NCI-H1694 (cell line): Measurements from ENCODE around the gene PFDN6.
"Not testable (repeated sequence)": the region's sequence is repeated elsewhere in the genome, so short reads cannot be mapped to it uniquely, and the experiment has no call there.

Experiments used
- DNase-seq: peaks from one replicate; lab custom pipeline; 2025; lab: John Stamatoyannopoulos, UW

PFDN6 gene

DNA sequence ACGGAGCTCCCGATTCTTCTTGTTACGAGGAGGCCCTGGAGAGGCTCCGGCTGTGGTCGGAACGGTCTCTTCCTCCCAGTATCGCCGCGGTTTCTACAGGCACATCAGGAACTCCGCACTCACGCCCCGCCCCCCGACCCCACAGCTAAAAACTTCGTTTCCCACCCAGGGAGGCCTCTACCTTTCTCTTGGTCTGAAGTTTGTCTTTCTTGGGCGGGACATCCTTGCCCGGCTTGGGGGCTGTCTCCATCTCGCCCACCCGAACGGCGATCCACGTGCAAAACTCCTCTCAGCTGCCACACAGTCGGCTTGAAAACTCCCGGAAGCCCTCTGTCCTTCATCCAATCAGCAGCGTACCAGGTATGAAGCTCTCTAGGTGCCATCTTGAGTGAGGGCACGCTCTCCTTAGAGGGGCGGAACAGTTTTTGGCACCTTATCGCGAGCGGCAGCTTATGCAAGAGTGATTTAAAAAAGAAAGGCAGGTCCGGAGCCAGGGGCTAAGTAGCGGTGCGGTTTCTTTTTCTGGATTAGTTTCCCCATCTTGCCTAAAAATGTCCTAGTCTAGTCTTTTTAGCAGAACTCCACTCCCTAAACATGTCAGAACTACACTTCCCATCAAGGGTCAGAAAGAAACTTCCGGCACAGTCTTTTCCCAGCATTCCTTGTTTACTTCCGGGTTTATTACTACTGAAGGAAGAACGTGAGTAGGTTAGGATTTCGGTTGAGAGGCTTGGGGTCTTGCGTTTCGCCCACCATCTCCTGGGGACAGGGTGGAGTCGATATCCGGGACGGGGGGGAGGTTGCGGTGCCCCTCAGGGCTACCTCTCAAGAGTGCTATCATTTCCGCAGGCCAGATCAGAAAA is at the start of gene PFDN6, which contains the start of gene WDR46:
Gene PFDN6 (plus strand): TSS at position 681 of the 863 bp plus-strand sequence. CDS start 256 bp downstream, outside the sequence.
Gene WDR46 (minus strand): TSS at position 319 of the 863 bp plus-strand sequence. CDS start 69 bp downstream, at position 250.
- DNase-seq = peak; percentile 73

DNA sequence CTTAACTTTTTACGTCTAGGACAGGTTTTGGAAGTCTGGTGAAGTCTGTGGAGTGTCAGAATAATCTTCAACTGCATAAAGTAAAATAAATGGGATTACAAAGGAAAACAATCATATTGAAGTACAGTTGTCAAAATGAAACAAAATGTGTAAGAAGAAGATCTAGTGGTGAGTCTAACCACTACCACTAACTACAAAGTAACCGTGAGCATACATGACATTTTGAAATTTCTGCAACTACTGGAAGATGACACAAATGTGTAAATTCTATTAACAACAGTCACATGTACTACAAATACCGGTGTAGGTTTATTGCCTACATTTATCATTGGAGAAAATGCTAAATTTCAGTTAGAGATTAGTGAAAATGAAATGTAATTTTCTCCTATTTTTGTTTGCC is 47.4 kb upstream of the PFDN6 start:
- no peak for DNase-seq

DNA sequence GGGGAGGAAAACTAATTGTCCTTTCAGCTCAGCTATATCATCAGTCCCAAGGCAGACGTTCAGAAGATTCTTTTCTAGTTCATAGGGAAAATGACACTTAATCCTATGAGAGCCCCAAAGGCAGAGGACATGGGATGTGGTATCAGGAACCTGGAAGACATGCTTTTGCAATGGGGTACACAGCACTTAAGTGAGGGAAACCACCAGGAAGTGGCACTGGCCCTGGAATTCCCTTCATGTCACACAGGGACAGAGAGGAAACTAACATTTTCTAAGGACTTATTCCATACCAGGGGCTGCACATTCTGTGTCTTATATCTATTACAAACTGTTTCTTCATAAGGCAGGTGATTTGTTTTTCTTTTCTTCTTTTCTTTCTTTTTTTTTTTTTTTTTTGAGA is 45.9 kb upstream of the PFDN6 start:
- no peak for DNase-seq

DNA sequence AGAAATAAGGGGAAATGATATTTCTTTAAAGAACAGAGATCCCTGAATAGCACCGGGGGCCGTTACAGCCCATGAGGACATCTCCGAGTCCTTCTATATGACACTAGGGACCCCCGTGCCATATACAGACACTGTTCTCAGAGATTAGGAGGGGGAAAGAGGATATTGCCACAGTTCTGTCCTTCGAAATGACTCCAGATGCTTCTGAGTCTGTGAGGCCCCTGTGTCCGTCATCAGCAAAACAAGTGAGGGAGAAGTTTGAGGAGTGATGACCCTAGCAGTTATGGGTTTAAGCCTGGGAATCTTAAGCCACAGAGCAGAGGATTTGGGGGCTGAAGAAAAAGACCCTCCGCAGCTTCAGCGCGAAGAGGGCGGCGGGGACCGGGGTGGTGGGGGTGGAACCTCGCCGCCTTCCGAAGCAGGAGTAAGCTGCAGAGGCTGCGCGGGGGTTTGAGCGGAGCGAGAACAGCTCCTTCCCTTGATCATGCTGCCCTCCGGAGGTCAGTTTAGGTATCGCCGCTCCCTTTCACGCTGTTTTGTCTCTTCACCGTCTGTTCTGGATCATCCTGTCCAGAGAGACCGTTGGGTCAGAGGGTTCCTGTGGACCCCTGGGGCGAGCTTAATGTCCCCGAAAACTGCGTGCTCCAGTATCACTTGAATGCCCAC is 41.3 kb upstream of the PFDN6 start:
- peak; percentile 89 for DNase-seq

DNA sequence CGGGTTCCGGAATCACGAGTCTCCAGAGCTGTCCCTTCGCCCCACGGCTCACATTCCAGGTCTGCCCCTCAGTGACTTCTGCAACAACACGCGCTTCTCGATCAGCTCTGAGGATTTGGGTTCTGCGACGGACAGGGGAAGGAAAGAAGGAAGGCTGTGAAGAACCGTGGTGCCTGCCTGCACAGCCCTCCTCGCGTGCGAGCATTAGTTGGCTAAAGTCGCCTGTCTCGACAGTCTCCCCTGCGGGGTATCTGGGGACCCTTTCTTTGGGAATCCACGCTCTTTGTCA is 40.8 kb upstream of the PFDN6 start:
- DNase-seq = peak; percentile 35

DNA sequence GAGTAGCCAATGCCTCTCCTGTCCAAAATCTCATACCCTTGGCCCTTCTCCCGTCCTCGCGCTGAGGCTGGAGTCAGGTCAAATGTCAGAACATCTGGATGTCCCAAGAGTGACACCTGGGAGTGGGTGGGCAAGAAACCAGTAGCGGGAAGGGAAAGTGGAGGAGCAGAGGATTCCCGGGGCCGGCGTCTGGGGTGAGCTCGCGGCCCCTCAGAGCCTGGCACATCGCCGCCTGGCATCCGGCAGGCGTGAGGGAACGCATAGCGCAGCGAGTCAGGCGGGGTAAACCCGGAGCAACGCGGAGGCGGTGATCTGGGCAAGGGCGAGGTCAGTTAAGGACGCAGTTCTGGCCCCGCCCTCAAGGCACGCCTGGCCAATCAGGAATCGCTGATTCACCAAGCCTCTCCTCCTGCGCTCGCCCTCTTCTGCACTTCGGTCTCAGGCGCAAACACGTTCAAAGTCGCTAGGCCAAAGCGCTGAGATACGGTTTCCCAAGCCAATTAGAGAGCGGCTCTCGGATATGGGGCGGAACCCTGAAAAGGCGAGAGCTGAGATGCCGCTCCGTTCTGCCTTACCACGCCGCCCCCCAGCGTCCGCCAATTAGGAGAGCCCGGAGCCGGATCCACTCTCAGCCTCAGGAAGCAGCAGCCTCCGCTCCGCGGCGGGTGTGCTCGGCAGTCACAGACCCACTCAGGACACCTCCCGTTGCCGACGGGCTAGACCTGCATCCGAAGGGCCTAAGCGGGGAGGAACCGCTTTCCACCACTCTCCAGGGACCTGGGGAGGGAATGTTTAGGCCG is 40.3 kb upstream of the PFDN6 start:
- DNase-seq = peak; percentile 97

DNA sequence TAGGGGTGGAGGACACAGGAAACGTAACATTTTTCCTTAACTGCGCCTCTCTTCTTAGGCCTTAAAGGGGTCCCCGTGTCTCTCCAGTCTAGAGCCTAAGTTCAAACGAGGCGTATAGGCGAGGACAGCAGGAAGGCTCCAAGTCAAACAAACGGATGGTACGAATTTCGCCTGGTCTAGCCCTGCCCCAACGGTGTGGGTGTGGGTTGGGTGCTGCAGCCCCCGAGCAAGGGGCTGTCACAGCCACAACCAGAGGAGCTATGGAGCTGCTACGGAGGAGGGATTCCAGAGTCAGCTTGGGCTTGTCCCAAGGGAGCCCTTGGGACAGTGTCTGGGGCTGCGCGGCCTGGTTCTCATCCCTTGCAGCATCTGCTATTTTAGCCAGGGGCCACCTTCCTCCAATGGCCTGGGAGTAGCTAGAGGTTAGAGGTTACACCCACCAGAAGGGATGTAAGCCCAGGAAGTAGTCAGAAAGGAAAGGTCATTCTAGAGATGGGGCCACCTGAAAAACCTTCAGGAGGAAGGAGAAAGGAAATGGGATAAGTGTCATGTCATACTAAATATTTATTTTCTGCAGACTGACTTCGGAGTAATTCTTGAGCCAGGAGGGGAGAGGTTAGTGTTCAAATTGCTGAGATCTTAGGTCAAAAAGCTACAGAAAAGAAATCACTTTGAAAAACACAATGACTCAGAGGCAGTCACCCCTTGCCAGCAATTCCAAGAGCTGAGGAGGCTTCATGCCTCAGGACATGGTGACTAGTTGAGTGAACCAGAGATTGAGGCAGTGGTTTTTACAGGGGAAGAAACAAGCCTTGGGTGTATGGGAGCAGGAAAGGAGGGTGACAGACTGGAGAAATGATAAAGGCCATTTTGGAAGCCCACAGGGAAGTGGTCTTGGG is 39.4 kb upstream of the PFDN6 start:
- no peak for DNase-seq

DNA sequence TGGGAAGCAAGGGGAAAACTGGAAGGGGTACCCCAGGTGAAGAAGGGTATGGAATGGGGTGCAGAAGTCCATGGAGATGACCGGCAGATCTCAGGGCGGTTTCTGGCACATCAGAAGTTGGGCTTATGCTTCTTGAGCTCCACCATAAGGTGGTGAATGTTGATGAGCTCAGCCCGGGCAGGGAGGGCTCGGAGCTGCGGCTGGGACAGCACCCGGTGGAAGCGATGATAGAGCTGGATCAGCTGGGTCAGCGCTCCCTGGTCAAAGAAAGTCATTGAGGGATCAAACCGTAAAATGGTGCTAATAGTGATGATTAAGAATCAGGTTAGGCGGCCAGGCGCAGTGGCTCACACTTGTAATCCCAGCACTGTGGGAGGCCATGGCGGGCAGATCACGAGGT is 38.7 kb upstream of the PFDN6 start:
- DNase-seq = no peak

DNA sequence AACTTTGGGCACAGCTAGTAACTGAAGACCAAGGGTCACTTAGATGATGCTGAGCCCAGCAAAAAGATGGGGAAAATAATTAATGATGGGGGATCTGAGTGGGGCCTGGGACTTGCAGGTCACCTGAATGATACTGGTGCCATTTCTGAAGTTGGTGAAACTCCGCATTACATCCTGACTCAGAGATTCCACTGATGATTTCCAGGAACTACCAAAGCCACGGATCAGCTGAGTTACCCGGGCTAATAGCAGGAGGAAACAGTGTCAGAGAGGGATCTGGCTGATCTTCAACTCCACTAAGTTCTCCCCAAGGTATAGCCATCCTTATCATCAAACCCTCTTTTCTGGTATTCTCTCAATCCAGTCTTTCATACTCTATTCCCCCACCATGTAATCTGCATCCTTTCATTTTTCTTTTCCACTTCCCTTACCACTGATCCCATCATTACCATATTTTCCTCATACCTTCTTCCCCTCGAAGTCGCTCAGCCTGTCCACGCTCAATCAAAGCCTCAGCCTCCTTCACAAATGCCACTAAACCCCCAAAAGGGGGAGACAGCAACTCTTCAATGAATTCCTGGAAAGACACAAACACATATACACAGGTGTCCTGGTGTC is 37.9 kb upstream of the PFDN6 start:
- DNase-seq = no peak

DNA sequence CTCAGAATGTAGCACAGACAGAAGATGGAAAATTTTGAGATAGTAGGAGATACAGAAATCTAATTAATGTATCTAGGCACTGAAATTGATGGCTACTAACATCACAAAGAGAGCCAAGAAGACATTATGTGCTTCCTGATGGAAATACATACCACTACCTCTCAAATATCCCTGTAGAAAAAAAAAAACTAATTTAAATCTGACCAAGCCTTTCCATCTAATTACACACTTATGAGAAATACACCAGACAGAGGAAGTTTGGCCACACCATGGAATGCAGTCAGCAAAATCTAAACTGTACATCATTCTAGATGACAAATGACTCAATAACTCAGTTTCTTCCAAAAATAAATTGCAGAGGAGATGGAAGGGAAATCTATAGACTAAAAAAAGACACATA is 36.6 kb upstream of the PFDN6 start:
- DNase-seq = no peak

DNA sequence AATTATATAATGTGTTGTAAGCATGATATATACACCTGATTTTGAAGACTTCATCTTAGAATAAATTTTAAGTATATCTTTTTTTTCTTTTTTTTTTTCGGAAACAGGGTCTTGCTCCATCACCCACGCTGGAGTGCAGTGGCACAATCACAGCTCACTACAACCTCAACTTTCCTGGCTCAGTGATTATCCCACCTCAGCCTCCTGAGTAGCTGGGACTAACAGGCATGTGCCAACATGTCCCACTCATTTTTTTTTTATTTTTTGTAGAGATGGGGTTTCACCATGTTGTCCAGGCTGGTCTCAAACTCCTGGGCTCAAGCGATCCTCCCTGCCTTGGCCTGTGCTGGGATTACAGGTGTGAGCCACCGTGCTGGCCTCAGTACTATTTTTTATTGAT is 34.8 kb upstream of the PFDN6 start:
- no peak for DNase-seq

DNA sequence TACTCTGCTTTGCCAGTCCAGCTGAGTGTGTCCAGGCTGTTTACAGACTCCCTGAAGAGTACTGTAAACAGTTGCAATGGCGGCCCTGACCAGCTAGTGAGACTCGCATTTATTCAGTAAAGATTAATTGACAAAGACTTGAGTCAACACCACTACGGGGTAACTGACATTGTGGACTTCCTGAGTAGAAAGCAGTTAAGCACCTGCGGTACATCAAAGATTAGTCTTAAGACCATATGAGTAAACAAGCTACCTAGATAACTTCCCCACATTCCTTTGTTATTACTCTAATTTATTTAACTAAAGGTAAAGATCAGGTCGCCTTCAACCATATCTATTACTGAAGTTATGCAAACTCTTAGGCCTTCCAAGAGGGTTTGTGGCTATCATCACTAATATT is 30.4 kb upstream of the PFDN6 start:
- DNase-seq = no peak

DNA sequence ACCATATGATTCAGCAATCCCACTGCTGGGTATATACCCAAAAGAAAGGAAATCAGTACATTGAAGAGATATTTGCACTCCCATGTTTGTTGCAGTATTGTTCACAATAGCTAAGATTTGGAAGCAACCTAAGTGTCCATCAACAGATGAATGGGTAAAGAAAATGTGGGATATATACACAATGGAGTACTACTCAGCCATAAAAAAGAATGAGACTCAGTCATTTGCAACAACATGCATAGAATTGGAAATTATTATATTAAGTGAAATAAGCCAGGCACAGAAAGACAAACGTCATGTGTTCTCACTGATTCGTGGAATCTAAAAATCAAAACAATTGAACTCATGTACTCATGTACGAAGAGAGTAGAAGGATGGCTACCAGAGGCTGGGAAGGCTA is 26.9 kb upstream of the PFDN6 start:
- DNase-seq = not testable (repeated sequence)

DNA sequence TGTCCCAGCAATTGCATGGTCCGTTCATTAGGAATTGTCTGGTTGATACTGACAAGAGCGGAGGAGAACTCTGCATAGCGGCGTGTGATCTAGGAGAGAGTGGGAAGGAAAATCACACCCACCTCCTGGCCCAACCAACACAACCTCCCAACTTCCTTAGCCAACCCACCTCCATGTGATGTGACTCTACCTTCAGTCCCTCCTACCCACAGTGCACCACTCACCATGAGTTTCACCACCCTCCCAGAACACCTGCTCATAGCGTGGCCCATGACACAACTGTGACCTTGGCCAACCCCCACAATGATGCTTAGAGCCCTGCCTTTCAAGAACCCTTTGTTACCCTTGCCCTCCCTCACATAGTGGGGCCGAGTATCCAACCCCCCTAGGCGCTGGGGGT is 25.4 kb upstream of the PFDN6 start:
- no peak for DNase-seq

DNA sequence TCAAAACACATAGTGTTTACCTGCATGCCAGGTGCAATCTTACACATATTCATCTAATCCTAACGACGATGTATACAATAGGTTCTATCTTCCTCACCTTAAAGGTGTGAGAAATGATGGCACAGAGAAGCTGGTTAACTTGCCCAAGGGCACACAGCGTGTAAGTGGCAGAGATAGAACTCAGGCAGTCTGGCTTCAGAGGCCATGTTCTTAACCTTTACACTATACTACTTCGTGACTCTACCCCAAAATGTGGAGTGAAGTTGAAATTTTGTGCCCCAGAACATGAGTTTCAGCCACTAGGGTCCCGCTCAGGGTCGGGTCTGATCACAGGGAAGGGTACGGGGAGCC is 18.3 kb upstream of the PFDN6 start:
- no peak for DNase-seq

DNA sequence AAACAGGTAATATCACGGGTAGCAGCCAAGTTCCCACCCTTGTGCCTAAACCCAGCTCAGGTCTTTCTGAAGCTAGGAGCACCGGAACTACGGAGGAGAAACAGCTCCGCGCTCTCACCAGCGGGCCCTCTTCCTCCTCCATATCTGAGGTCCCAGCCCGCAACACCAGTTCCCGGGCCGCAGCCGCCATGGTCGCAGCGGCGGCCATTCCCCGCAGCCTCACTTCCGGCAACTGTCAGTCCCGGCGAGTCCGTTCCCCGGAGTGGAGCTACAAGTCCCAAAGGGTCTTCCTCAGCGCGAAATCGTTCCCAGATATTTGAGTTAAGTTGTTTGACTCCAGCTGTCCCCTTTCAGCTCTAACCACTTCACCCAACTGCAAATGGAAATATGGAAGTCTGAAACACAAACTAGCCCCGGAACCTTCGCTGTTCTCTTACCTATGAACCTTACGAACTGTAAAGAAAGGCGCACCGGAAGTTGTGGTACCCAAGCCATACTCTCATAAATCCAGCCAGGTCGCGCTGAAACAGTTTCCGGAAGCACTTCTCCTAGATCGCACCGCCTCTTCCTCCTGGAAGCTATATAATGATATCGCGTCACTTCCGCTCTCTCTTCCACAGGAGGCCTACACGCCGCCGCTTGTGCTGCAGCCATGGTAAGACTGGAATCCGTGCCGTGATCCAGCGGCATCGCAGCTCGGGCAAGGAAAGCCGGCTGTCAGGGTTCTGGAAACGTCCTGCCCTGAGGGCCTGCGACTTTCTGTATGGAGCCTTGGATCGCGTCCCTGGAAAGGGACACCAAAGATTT is 17.7 kb upstream of the PFDN6 start, which contains the start of the genes RPS18 and VPS52:
Gene RPS18 (plus strand): TSS at position 608 of the 807 bp plus-strand sequence. CDS start 45 bp downstream, at position 653.
Gene VPS52 (minus strand): TSS at position 409 of the 807 bp plus-strand sequence. CDS start 201 bp downstream, at position 208.
- DNase-seq = peak; percentile 97

DNA sequence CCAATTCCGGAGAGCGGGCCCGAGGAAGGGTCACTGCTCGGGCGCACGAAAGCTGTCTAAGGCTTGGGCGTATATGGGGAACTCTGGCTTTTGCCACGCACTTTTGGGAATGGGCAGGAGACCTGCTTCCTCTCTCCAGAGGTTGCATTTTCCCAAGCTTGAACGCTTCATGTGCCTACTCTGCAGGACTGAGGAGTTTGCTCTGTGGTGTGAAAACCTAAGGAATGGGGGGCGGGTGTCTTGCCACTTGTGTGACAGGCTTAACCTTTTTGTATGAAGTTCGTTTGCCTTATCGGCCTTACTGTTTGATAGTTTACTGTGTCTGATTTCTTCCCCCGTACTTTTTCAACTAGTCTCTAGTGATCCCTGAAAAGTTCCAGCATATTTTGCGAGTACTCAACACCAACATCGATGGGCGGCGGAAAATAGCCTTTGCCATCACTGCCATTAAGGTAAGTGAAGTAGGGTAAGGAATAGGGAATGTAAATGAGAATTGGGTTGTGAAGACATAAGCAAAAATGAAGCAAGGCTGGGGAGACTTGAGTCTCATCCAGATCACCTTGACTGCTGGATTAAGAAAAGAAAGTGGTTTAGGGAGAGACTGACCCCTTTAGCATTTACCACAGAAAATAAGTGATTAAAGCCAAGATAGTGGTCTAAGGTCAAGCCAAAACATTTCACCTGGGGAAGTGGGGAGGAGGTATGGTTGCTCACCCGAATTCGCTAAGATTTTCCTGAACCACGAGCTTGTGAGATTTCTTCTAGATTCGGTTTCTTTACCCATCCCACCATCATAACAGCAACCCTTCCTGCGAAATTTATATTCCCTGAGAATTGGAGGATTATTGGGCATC is 16.9 kb upstream of the PFDN6 start:
- DNase-seq = no peak

DNA sequence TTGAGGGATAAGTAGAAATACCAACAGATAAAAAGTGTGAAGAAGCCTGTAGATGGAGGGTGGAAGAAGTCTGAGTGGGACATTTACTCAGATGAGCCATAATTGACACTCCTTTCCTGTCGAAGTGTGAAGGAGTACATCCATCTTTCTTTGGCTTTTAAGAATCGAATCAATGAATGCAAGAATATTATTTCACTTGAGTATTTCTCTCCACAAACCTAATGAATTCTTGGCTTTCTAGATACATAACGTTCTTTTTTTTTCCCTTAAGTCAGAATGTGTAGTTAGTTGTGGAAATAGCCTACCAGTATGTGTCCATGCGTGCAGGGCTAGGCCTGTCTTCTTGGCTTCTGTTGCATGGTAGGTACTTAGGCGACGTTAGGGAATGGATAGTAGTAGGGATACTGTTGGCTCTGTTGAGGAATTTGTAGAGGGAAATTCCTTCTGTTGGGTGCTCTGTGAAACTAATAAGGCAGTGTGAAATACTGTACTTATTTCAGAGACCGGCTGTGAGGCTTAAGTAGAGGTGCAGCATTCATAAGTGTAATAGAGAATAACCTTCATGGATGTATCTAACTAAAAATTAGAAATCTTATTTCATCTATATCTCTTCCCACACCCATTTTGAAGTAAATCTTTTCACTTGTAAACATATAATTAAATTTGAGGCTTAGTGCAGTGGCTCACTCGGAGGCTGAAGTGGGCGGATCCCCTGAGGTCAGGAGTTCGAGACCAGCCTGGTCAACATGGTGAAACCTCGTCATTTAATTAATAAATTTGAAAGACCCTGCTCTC is 16.1 kb upstream of the PFDN6 start:
- no peak for DNase-seq
